Activated naive CD8-positive, alpha-beta T cell treated with anti-CD3 and anti-CD28 coated beads, Interleukin-2, amount 50 U/mL, for 16 hours (primary cell): ENCODE measurements around the gene NAT8.
"Not testable (repeated sequence)": the region's sequence is repeated elsewhere in the genome, so short reads cannot be mapped to it uniquely, and the experiment has no call there.

Experiments used
- DNase-seq: peaks from one replicate; pipeline ENCODE4 v3.0.0-alpha.2; 2020; ENCODE audit warnings: low read depth, low spot score

The NAT8 gene

GRCh38 chr2:73636977-73637376 is 5.2 kb downstream of the NAT8 start:
- not testable (repeated sequence) for DNase-seq

GRCh38 chr2:73630662-73631266 is 11.5 kb downstream of the NAT8 start:
- DNase-seq = not testable (repeated sequence)

GRCh38 chr2:73628493-73628892 is 13.7 kb downstream of the NAT8 start:
- not testable (repeated sequence) for DNase-seq

GRCh38 chr2:73626237-73626636 is 16.0 kb downstream of the NAT8 start:
- not testable (repeated sequence) for DNase-seq

- DNase-seq = not testable (repeated sequence)
Measured at GRCh38 chr2:73624625-73625024, 17.6 kb downstream of the NAT8 start.

GRCh38 chr2:73624036-73624435 is 18.2 kb downstream of the NAT8 start:
- not testable (repeated sequence) for DNase-seq

GRCh38 chr2:73619925-73620324 is 22.3 kb downstream of the NAT8 start:
- not testable (repeated sequence) for DNase-seq

- DNase-seq = no peak
Measured at GRCh38 chr2:73614997-73615396, 27.2 kb downstream of the NAT8 start.

- no peak for DNase-seq
Measured at GRCh38 chr2:73614105-73614504, 28.1 kb downstream of the NAT8 start.

GRCh38 chr2:73611867-73612266 is 30.4 kb downstream of the NAT8 start:
- no peak for DNase-seq

GRCh38 chr2:73611193-73611592 is 31.0 kb downstream of the NAT8 start:
- DNase-seq = no peak

GRCh38 chr2:73610111-73610510 is 32.1 kb downstream of the NAT8 start:
- DNase-seq = no peak

- DNase-seq = not testable (repeated sequence)
Measured at GRCh38 chr2:73604589-73604988, 37.6 kb downstream of the NAT8 start.

GRCh38 chr2:73603099-73603588 is 39.1 kb downstream of the NAT8 start:
- DNase-seq = not testable (repeated sequence)

- no peak for DNase-seq
Measured at GRCh38 chr2:73601780-73602179, 40.4 kb downstream of the NAT8 start.

GRCh38 chr2:73594251-73594650 is 48.0 kb downstream of the NAT8 start:
- DNase-seq = no peak

- DNase-seq = no peak
Measured at GRCh38 chr2:73593680-73594079, 48.5 kb downstream of the NAT8 start.
